ENCODE results near the gene KSR2.

KSR2 gene

DNA sequence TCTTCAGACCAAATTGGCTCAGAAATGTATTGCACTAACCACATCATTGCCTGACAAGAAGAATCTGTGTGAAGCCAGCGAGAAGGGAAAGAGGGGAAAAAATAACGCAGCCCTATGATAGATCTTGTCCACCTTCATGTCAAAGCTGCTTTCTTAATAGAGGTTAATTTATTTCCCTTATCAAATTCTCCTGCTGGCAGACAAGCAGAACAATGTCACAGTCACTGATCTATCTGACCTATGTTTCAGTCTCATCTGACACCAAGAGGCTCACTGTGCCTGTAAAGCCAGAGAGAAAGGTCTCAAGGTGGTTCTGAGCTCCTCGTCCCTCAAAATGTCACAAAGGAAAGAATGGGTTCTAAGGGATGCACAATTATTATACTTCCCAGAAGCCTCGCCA is 417.1 kb downstream of the KSR2 start:
- Histone ChIP-seq H3K27ac (no peak overlapping the region), H3K4me3 (no peak overlapping the region)
- TF ChIP-seq, protein P1, sequence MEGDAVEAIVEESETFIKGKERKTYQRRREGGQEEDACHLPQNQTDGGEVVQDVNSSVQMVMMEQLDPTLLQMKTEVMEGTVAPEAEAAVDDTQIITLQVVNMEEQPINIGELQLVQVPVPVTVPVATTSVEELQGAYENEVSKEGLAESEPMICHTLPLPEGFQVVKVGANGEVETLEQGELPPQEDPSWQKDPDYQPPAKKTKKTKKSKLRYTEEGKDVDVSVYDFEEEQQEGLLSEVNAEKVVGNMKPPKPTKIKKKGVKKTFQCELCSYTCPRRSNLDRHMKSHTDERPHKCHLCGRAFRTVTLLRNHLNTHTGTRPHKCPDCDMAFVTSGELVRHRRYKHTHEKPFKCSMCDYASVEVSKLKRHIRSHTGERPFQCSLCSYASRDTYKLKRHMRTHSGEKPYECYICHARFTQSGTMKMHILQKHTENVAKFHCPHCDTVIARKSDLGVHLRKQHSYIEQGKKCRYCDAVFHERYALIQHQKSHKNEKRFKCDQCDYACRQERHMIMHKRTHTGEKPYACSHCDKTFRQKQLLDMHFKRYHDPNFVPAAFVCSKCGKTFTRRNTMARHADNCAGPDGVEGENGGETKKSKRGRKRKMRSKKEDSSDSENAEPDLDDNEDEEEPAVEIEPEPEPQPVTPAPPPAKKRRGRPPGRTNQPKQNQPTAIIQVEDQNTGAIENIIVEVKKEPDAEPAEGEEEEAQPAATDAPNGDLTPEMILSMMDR (IDR thresholded peaks at IDR 0.05), result no peak
- DNase-seq (ENCODE audit: low spot score), result peak; percentile 21

DNA sequence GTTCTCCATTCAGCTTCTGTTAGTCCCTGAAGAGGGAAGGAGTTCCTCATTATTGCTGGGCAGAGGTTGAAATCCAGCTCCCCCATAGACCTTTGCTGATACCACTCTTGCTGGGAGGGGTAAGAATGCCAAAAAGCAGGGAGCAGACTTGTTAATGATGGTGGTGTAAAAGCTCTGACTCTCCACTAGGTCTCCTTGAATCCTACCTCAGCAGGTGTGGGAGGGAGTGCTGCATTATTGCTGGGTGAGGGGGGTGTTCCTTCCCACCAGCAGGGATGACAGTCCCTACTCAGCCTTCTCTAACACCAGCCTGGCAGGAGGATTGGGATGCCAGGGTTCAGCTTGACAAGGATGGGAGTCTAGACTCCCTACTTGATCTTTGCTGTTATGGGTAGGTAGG is 421.6 kb downstream of the KSR2 start:
- H3K27ac ChIP-seq, result no peak overlapping the region
- TF ChIP-seq, protein P1 (IDR thresholded peaks at IDR 0.05), result no peak
- no peak for DNase-seq (ENCODE audit: low spot score)
- H3K4me3 ChIP-seq, result no peak overlapping the region

DNA sequence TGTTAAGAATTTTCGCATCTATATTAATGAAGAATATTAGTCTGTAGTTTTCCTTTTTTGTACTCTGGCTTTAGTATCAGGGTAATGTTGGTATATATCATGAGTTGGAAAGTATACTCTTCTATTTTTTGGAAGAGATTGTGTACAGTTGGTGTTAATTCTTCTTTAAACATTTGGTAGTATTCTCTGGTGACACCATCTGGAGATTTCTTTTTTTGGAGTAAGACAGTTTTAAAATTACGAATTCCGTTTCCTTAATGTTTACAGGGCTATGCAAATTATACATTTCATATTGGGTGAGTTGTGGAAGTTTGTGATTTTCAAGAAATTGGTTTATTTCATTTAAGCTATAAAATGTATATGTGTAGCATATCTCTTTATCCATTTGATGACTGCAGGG is 423.6 kb downstream of the KSR2 start:
- TF ChIP-seq, protein P1 (IDR thresholded peaks at IDR 0.05), result no peak
- no peak overlapping the region for H3K4me3 ChIP-seq
- H3K27ac ChIP-seq, result no peak overlapping the region
- DNase-seq (ENCODE audit: low spot score), result no peak

DNA sequence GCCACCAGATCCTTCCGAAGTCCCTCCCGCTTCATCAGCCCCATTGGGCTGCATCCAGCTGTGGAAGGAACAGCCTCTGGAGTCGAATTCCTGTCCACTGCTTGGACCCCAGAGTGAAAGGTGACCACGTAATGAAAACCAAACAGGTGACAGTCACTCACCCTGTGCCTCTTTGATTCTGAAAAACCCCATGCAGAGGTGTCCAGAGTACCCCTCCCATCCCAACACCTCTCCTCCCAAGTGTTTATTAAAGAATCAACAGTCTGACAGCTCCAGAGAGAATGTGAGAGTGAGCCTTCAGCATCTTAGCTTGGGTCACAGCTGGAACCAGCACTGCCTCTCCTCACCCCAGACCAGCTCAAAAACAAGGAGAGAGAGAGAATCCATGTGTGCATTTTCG is 428.8 kb downstream of the KSR2 start:
- Histone ChIP-seq H3K27ac (no peak overlapping the region), H3K4me3 (no peak overlapping the region)
- no peak for DNase-seq (ENCODE audit: low spot score)
- TF ChIP-seq, protein P1 (IDR thresholded peaks at IDR 0.05), result no peak

DNA sequence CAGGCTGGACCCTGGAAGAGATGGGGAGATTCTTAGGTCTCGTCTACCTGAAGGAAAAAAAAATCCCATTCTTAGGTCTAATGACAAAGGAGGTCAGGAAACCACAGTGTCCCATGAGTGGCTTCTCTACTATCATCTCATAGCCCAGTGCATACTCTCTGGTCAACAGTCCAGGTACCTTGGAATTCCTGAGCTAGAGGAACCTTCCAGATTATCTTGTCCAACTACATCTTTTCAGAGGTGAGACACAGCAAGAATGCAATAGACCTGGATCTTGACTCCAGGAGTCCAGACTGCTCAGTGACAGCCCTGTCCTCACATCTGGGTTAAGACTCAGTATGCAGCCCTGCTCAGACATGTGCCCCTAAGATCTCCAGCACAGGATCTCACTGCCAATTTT is 429.9 kb downstream of the KSR2 start:
- DNase-seq (ENCODE audit: low spot score), result no peak
- Histone ChIP-seq H3K4me3 (no peak overlapping the region), H3K27ac (no peak overlapping the region)
- TF ChIP-seq, protein P1 (IDR thresholded peaks at IDR 0.05), result no peak

DNA sequence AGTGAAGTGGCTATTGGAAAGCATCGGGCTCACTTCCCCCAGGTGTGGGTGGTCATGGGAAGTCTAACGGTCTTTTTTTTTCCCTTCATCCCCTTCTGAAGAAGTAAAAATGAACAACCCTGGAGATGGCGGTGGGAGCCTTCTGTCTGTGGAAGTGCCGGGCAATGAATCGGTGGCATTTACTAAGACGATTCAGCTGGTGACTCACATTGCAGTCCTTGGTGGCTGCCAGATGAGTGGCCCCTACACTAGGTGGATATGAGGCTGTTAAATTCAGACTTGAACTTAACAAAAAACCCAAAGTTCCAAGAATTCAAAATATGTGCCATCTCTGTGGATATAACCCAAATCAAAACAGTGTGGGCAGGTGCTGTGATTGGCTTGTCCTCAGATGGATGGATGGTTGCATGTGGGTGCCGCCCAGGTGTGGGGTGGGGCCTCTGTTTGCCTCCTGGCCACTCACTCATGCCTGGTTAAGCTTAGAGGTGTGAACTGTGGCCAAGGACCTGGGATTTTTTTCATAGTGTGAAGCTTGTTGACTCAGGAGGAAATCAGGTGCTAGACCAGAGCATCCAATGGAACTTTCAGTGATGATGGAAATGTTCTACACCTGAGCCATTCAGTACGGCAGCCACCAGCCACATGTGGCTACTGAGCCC is 430.6 kb downstream of the KSR2 start:
- Histone ChIP-seq H3K27ac (no peak overlapping the region), H3K4me3 (no peak overlapping the region)
- no peak for DNase-seq (ENCODE audit: low spot score)
- TF ChIP-seq, protein P1 (IDR thresholded peaks at IDR 0.05), result no peak

DNA sequence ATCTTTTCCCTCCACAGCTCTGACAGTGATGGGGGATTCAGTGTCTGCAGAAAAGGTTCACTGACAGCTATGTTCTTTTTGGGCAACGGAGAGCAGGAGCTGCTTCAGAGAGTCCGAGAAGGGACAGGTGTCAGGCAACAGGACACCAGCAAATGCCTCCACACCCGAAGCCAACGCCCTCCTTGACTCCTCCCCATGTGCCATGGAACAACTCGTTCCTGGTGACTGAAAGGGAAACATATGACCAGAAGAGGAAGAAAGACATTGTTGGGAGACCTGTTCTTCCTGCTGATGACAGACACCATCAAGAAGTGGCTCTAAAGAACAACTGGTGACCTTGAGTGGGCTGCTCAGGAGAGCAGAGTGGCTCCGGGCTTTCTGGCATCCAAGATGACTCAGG is 435.1 kb downstream of the KSR2 start:
- Histone ChIP-seq H3K4me3 (no peak overlapping the region), H3K27ac (no peak overlapping the region)
- TF ChIP-seq, protein P1 (IDR thresholded peaks at IDR 0.05), result no peak
- no peak for DNase-seq (ENCODE audit: low spot score)
